ENCODE measurements around the gene NUDT16L1. TPM values are rescaled to one million over a fixed set of nuclear protein-coding genes. Genes with fewer than 3 reads are reported as not detected.
A peak's percentile ranks its signal among the peaks of the same experiment; 100 is the strongest.

The NUDT16L1 gene
- total RNA-seq, 2 experiments from 2014 or later, result 32.6 to 36.2 TPM

GRCh38 chr16:4700997-4701743, 7.8 kb downstream of the NUDT16L1 start:
- no peak for ATAC-seq
- ChIA-PET POLR2A (no interaction called here), CTCF (interaction anchor here (1.6 kb wide), 1 partner anchor 33 kb away, joined by 4 read pairs; the partner anchor contains the start of genes ANKS3 and DNAAF8)
- Mint-ChIP-seq H3K4me3 (no peak overlapping the region), H3K36me3 (ENCODE audit: low read depth) (peaks cover 29% of the 10 kb centered on the region), H3K9me3 (ENCODE audit: insufficient read depth) (no peaks in the 10 kb centered on the region), H3K27ac (no peak overlapping the region), H3K27me3 (ENCODE audit: low read depth) (no peaks in the 10 kb centered on the region), H3K4me1 (ENCODE audit: low read depth) (peaks cover 52% of the 10 kb centered on the region)
- DNase-seq, result no peak

- no peaks in the 10 kb centered on the region for H3K9me3 Mint-ChIP-seq (ENCODE audit: insufficient read depth)
- ATAC-seq, result no peak
- no peak for DNase-seq
- H3K27me3 Mint-ChIP-seq (ENCODE audit: low read depth), result no peaks in the 10 kb centered on the region
- ChIA-PET CTCF (no interaction called here), POLR2A (no interaction called here)
- no peak overlapping the region for H3K27ac Mint-ChIP-seq
- peaks cover 28% of the 10 kb centered on the region for H3K36me3 Mint-ChIP-seq (ENCODE audit: low read depth)
- peaks cover 52% of the 10 kb centered on the region for H3K4me1 Mint-ChIP-seq (ENCODE audit: low read depth)
- no peak overlapping the region for H3K4me3 Mint-ChIP-seq
These were observed 8.6 kb downstream of the NUDT16L1 start for GRCh38 chr16:4701791-4702465.

GRCh38 chr16:4702466-4702808, 9.1 kb downstream of the NUDT16L1 start:
- H3K27ac Mint-ChIP-seq, result no peak overlapping the region
- H3K27me3 Mint-ChIP-seq (ENCODE audit: low read depth), result no peaks in the 10 kb centered on the region
- POLR2A ChIA-PET, result no interaction called here
- DNase-seq (no peak), ATAC-seq (no peak)
- no peaks in the 10 kb centered on the region for H3K9me3 Mint-ChIP-seq (ENCODE audit: insufficient read depth)
- no peak overlapping the region for H3K4me3 Mint-ChIP-seq
- H3K36me3 Mint-ChIP-seq (ENCODE audit: low read depth), result peaks cover 29% of the 10 kb centered on the region
- peaks cover 52% of the 10 kb centered on the region for H3K4me1 Mint-ChIP-seq (ENCODE audit: low read depth)
- CTCF ChIA-PET, result no interaction called here

- Mint-ChIP-seq H3K27ac (no peak overlapping the region), H3K36me3 (ENCODE audit: low read depth) (peaks cover 23% of the 10 kb centered on the region), H3K27me3 (ENCODE audit: low read depth) (no peaks in the 10 kb centered on the region), H3K4me1 (ENCODE audit: low read depth) (peaks cover 52% of the 10 kb centered on the region), H3K9me3 (ENCODE audit: insufficient read depth) (no peaks in the 10 kb centered on the region), H3K4me3 (no peak overlapping the region)
- ATAC-seq, result no peak
- ChIA-PET CTCF (no interaction called here), POLR2A (no interaction called here)
- DNase-seq, result no peak
These were observed 10.5 kb downstream of the NUDT16L1 start for GRCh38 chr16:4703906-4704305.

- no peak for ATAC-seq
- peak overlapping the region; percentile 5 for H3K27ac Mint-ChIP-seq
- H3K36me3 Mint-ChIP-seq (ENCODE audit: low read depth), result peaks cover 17% of the 10 kb centered on the region
- H3K27me3 Mint-ChIP-seq (ENCODE audit: low read depth), result no peaks in the 10 kb centered on the region
- no peak for DNase-seq
- no peaks in the 10 kb centered on the region for H3K9me3 Mint-ChIP-seq (ENCODE audit: insufficient read depth)
- H3K4me3 Mint-ChIP-seq, result no peak overlapping the region
- ChIA-PET POLR2A (interaction anchor here (1.2 kb wide), 1 partner anchor 10 kb away, joined by 5 read pairs; the partner anchor contains the start of gene NUDT16L1), CTCF (interaction anchor here (2.1 kb wide), 1 partner anchor 55 kb away, joined by 4 read pairs; no protein-coding TSS in a partner anchor)
- H3K4me1 Mint-ChIP-seq (ENCODE audit: low read depth), result peaks cover 46% of the 10 kb centered on the region
These were observed 11.1 kb downstream of the NUDT16L1 start for GRCh38 chr16:4704491-4704890.

- Mint-ChIP-seq H3K4me1 (ENCODE audit: low read depth) (peaks cover 41% of the 10 kb centered on the region), H3K4me3 (no peak overlapping the region), H3K36me3 (ENCODE audit: low read depth) (peaks cover 16% of the 10 kb centered on the region), H3K9me3 (ENCODE audit: insufficient read depth) (no peaks in the 10 kb centered on the region), H3K27ac (peak overlapping the region; percentile 5), H3K27me3 (ENCODE audit: low read depth) (no peaks in the 10 kb centered on the region)
- no peak for DNase-seq
- ATAC-seq, result no peak
- ChIA-PET CTCF (interaction anchor here (2.1 kb wide), 1 partner anchor 55 kb away, joined by 4 read pairs; no protein-coding TSS in a partner anchor), POLR2A (interaction anchor here (1.2 kb wide), 1 partner anchor 11 kb away, joined by 5 read pairs; the partner anchor contains the start of gene NUDT16L1)
These were observed 11.6 kb downstream of the NUDT16L1 start for GRCh38 chr16:4704913-4705312.

GRCh38 chr16:4706871-4707270, 13.5 kb downstream of the NUDT16L1 start:
- Mint-ChIP-seq H3K27ac (no peak overlapping the region), H3K4me1 (ENCODE audit: low read depth) (peaks cover 24% of the 10 kb centered on the region), H3K4me3 (no peak overlapping the region), H3K27me3 (ENCODE audit: low read depth) (no peaks in the 10 kb centered on the region), H3K9me3 (ENCODE audit: insufficient read depth) (no peaks in the 10 kb centered on the region), H3K36me3 (ENCODE audit: low read depth) (peaks cover 20% of the 10 kb centered on the region)
- ChIA-PET POLR2A (interaction anchor here (0.6 kb wide), 1 partner anchor 255 kb away, joined by 5 read pairs; no protein-coding TSS in a partner anchor), CTCF (interaction anchor here (2.1 kb wide), 1 partner anchor 57 kb away, joined by 4 read pairs; no protein-coding TSS in a partner anchor)
- no peak for DNase-seq
- no peak for ATAC-seq

GRCh38 chr16:4709481-4709880, 16.1 kb downstream of the NUDT16L1 start:
- ATAC-seq (no peak), DNase-seq (no peak)
- Mint-ChIP-seq H3K27me3 (ENCODE audit: low read depth) (no peaks in the 10 kb centered on the region), H3K27ac (no peak overlapping the region), H3K36me3 (ENCODE audit: low read depth) (peaks cover 15% of the 10 kb centered on the region), H3K4me3 (no peak overlapping the region), H3K4me1 (ENCODE audit: low read depth) (peaks cover 6% of the 10 kb centered on the region), H3K9me3 (ENCODE audit: insufficient read depth) (no peaks in the 10 kb centered on the region)
- POLR2A ChIA-PET, result no interaction called here
- CTCF ChIA-PET, result interaction anchor here (1.4 kb wide), 1 partner anchor 85 kb away, joined by 4 read pairs; the partner anchor contains the start of gene MGRN1

- peaks cover 10% of the 10 kb centered on the region for H3K36me3 Mint-ChIP-seq (ENCODE audit: low read depth)
- H3K4me1 Mint-ChIP-seq (ENCODE audit: low read depth), result no peaks in the 10 kb centered on the region
These were observed 20.5 kb downstream of the NUDT16L1 start for GRCh38 chr16:4713663-4714501.

GRCh38 chr16:4714996-4715395, 21.6 kb downstream of the NUDT16L1 start:
- ATAC-seq, result no peak
- CTCF ChIA-PET, result interaction anchor here (1.0 kb wide), 1 partner anchor 99 kb away, joined by 3 read pairs; no protein-coding TSS in a partner anchor
- no peak for DNase-seq
- H3K27ac Mint-ChIP-seq, result no peak overlapping the region
- peaks cover 5% of the 10 kb centered on the region for H3K36me3 Mint-ChIP-seq (ENCODE audit: low read depth)
- POLR2A ChIA-PET, result no interaction called here
- H3K27me3 Mint-ChIP-seq (ENCODE audit: low read depth), result no peaks in the 10 kb centered on the region
- H3K4me3 Mint-ChIP-seq, result no peak overlapping the region
- no peaks in the 10 kb centered on the region for H3K4me1 Mint-ChIP-seq (ENCODE audit: low read depth)
- H3K9me3 Mint-ChIP-seq (ENCODE audit: insufficient read depth), result no peaks in the 10 kb centered on the region

More at GRCh38 chr16:4713663-4714501, 20.5 kb downstream of the NUDT16L1 start:
- no peaks in the 10 kb centered on the region for H3K27me3 Mint-ChIP-seq (ENCODE audit: low read depth)
- H3K27ac Mint-ChIP-seq, result no peak overlapping the region
- DNase-seq (no peak), ATAC-seq (no peak)
- CTCF ChIA-PET, result interaction anchor here (1.0 kb wide), 1 partner anchor 98 kb away, joined by 3 read pairs; no protein-coding TSS in a partner anchor
- no peaks in the 10 kb centered on the region for H3K9me3 Mint-ChIP-seq (ENCODE audit: insufficient read depth)
- no peak overlapping the region for H3K4me3 Mint-ChIP-seq
- POLR2A ChIA-PET, result no interaction called here

GRCh38 chr16:4718466-4718865, 25.1 kb downstream of the NUDT16L1 start:
- ChIA-PET POLR2A (no interaction called here), CTCF (no interaction called here)
- no peaks in the 10 kb centered on the region for H3K9me3 Mint-ChIP-seq (ENCODE audit: insufficient read depth)
- no peak overlapping the region for H3K27ac Mint-ChIP-seq
- ATAC-seq (no peak), DNase-seq (no peak)
- no peaks in the 10 kb centered on the region for H3K27me3 Mint-ChIP-seq (ENCODE audit: low read depth)
- H3K4me3 Mint-ChIP-seq, result no peak overlapping the region
- no peaks in the 10 kb centered on the region for H3K4me1 Mint-ChIP-seq (ENCODE audit: low read depth)
- H3K36me3 Mint-ChIP-seq (ENCODE audit: low read depth), result peaks cover 7% of the 10 kb centered on the region

Data from activated CD8-positive, alpha-beta T cell treated with anti-CD3 and anti-CD28 coated beads, Interleukin-2, amount 10 ng/mL, durations not matched to agents 7 days and 5 days (primary cell).